ENCODE measurements around the gene RAB33B.

The RAB33B gene

GRCh38 chr4:139509727-139510410, 55.9 kb downstream of the RAB33B start:
- peak in 1 of 2 donors; percentile 13 for DNase-seq

GRCh38 chr4:139511320-139511719, 57.4 kb downstream of the RAB33B start:
- no peak for DNase-seq

DNA sequence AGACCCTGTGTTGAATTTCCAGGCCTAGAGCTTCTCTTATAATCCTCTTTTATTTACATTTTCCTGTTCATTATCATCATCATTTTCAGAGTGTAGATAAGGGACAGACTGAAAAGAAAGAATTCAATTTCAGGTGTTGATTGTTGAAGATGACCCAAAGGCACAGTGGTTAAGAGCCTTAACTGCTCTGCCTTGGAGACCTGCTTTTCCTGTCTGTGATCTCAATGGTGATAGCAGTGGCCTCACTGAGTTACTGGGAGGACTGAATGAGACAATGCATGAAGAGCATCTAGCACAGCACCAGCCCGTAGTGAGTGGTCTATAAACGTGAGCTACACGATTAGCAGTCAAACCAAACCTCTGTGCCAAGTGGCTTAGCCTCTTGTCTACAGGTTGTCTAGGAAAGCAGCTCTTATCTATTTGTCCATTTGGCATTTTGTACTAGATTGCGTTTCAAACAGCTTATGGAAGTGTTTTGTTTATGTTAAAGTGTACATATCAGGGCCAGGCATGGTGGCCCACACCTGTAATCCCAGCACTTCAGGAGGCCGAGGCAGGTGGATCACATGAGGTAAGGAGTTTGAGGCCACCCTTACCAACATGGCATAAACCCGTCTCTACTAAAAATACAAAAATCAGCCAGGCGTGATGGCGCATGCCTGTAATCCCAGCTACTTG, 60.6 kb downstream of the RAB33B start:
- no peak for DNase-seq

GRCh38 chr4:139515531-139515958, 61.6 kb downstream of the RAB33B start:
- no peak for DNase-seq

GRCh38 chr4:139521754-139522401, 68.0 kb downstream of the RAB33B start:
- peak; percentile 51 to 60 for DNase-seq

DNA sequence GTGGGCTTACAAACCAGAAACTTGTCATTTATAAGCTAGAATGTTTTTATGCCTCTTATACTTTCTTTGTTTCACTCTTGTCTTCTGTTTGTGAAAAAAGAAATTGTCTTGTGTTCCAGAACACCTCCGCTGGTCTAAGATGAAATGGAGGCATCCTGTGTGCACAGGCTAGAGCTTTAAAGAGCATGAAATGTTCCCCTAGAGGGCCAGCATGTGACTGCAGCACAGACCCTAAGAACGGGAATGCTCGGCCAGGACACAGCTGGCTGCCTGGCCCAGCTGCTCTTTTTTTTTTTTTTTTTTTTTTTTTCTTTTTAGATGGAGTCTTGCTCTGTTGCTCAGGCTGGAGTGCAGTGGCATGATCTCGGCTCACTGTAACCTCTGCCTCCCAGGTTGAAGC, 68.5 kb downstream of the RAB33B start:
- DNase-seq, result no peak

GRCh38 chr4:139523076-139523475, 69.2 kb downstream of the RAB33B start:
- no peak for DNase-seq

DNA sequence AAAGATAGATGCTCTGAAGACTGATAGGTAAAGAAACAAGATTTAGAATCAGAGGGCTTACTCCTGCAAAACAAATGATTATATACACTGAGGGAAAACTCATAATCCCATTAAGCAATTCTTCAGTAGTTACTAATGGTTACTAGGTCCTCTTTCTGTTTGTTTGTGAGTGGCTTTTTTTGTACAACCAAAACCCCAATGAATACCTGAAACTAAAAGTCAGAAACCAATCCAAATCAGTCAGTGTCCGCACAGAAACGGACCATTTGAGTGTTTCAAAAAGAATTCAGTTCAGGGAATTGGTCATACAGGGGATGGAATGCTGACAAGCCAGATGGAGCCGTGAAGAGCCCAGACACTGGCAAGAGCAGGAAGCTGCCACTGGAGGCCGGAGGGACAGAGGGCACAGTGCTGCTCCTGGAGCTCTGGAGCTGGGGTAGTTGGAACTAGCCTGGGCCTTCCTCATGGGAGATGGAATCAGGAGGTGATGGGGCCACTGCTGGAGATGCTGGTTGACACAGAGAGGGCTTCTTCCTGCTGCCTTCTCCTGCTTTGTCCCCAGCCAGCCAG, 70.2 kb downstream of the RAB33B start:
- no peak for DNase-seq

DNA sequence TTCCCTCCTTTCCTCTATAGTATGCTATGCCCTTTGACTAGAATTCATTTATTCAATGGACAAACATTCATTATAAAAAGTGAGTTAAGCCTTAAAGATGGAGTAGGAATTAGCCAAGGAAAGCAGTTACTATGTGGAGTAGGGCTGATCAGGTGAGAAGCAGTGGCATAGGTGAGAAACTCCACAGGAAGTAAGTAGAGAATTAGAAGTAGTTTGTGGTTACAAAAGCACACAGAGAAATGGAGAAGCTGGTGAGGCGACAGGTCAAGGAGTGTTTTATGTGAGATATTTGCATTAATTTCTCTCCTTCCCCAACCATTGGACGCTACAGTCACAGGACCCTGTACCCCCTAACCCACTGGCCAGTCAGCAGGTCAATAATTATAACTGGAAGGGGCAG, 71.5 kb downstream of the RAB33B start:
- DNase-seq, result no peak

Data from inflammatory macrophage (primary cell).